Measurements from ENCODE around the gene ZNF394.

DNA sequence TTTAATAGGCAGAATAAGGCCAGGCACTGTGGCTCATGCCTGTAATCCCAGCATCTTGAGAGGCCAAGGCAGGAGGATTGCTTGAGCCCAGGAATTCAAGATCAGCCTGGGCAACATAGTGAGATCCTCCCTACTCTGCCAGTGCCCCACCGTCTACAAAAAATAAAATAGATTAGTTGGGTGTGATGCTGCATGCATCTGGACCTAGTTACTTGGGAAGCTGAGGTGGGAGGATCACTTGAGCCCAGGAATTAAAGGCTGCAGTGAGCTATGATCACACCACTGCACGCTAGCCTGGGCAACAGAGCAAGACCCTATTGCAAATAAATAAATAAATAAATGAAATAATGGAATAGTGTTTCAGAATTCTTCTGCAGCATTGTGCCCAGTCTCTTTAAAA, 35.6 kb upstream of the ZNF394 start:
- no peak for TF ChIP-seq POLR2A (IDR thresholded peaks at IDR 0.05)
- TF ChIP-seq EP300 (IDR thresholded peaks at IDR 0.05; ENCODE audit: low read depth): no peak
- TF ChIP-seq, protein P1, sequence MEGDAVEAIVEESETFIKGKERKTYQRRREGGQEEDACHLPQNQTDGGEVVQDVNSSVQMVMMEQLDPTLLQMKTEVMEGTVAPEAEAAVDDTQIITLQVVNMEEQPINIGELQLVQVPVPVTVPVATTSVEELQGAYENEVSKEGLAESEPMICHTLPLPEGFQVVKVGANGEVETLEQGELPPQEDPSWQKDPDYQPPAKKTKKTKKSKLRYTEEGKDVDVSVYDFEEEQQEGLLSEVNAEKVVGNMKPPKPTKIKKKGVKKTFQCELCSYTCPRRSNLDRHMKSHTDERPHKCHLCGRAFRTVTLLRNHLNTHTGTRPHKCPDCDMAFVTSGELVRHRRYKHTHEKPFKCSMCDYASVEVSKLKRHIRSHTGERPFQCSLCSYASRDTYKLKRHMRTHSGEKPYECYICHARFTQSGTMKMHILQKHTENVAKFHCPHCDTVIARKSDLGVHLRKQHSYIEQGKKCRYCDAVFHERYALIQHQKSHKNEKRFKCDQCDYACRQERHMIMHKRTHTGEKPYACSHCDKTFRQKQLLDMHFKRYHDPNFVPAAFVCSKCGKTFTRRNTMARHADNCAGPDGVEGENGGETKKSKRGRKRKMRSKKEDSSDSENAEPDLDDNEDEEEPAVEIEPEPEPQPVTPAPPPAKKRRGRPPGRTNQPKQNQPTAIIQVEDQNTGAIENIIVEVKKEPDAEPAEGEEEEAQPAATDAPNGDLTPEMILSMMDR (IDR thresholded peaks at IDR 0.05): no peak
- TF ChIP-seq POLR2AphosphoS5 (IDR thresholded peaks at IDR 0.05): no peak
